Endodermal cell (in vitro differentiated cells): ENCODE data around the gene POR. TPM values are rescaled to one million over a fixed set of nuclear protein-coding genes. Genes with fewer than 3 reads are reported as not detected.

Experiments used
- DNase-seq: peaks from one replicate; pipeline ENCODE4 v3.0.0-alpha.2; 2017
- H3K27ac ChIP-seq: 2 replicates; pipeline ENCODE4 v1.5.1; 2013; ENCODE audit warnings: mild to moderate bottlenecking, low read depth, low read length, moderate library complexity
- H3K27me3 ChIP-seq: 2 replicates; pipeline ENCODE4 v1.6.1; 2013; ENCODE audit warnings: mild to moderate bottlenecking, low read length, moderate library complexity; ENCODE audit not compliant: insufficient read depth, control insufficient read depth, poor library complexity, severe bottlenecking
- H3K36me3 ChIP-seq: 2 replicates; pipeline ENCODE4 v1.7.0; 2013; ENCODE audit warnings: mild to moderate bottlenecking, low read length, moderate library complexity; ENCODE audit not compliant: control insufficient read depth, insufficient read depth
- H3K4me1 ChIP-seq: one replicate; pipeline ENCODE4 v1.7.0; 2013; ENCODE audit warnings: low read length; ENCODE audit not compliant: control insufficient read depth, insufficient read depth
- H3K4me3 ChIP-seq: 2 replicates; pipeline ENCODE4 v1.5.1; 2013; ENCODE audit warnings: mild to moderate bottlenecking, low read length, moderate library complexity
- H3K9ac ChIP-seq: 2 replicates; pipeline ENCODE4 v1.6.1; 2013; ENCODE audit warnings: mild to moderate bottlenecking, low read length, moderate library complexity; ENCODE audit not compliant: poor library complexity, severe bottlenecking; ENCODE audit errors: extremely low read depth
- H3K9me3 ChIP-seq: 2 replicates; pipeline ENCODE4 v1.6.1; 2013; ENCODE audit warnings: mild to moderate bottlenecking, low read length, moderate library complexity; ENCODE audit not compliant: control insufficient read depth
- H3K27ac Mint-ChIP-seq: 2 replicates; pipeline ENCODE4 v1.8.0; 2020; ENCODE audit warnings: mixed read lengths
- H3K27me3 Mint-ChIP-seq: 2 replicates; pipeline ENCODE4 v1.8.0; 2021; ENCODE audit warnings: mild to moderate bottlenecking, mixed read lengths; ENCODE audit not compliant: insufficient read depth
- H3K36me3 Mint-ChIP-seq: 2 replicates; pipeline ENCODE4 v1.8.0; 2020; ENCODE audit warnings: low read depth, mixed read lengths
- H3K4me1 Mint-ChIP-seq: 2 replicates; pipeline ENCODE4 v1.8.0; 2020; ENCODE audit warnings: mixed read lengths
- H3K4me3 Mint-ChIP-seq: 2 replicates; pipeline ENCODE4 v1.8.0; 2020; ENCODE audit warnings: mild to moderate bottlenecking, moderate library complexity, mixed read lengths
- H3K9me3 Mint-ChIP-seq: 2 replicates; pipeline ENCODE4 v1.8.0; 2020; ENCODE audit warnings: mild to moderate bottlenecking, mixed read lengths
- CTCF ChIP-seq: fragments of 200-600 bp; sonication (generic); conservative IDR thresholded peaks from 2 replicates; pipeline ENCODE4 v1.5.0; 2021; ENCODE audit warnings: antibody characterized with exemption, mild to moderate bottlenecking
- WGBS, 2 experiments: methylation state at CpG; one replicate each; pipeline versions ENCODE4 v1.1.5 to v1.1.7; 2013; ENCODE audit warnings: missing lambda C conversion rate in 2 of 2, mixed read lengths in 1 of 2; ENCODE audit not compliant: insufficient coverage in 1 of 2, insufficient read length in 1 of 2; 5-methylcytosine and 5-hydroxymethylcytosine counted together
- total RNA-seq, 2 donors: library from RNA; stranded (reverse); fragmentation: NEBNext Ultra II Directional in 1 of 2; extraction: Animal tissue kit (Norgen Biotek cat#: 25700) in 1 of 2; gene quantifications; 2 replicates in 1 of 2; 3 replicates in 1 of 2; pipeline ENCODE4 v1.2.1, GENCODE V29; 2021

POR gene
- total RNA-seq, 2 donors from 2014 or later = 85.2 to 92.9 TPM

GRCh38 chr7:75920431-75921161 is 5.6 kb downstream of the POR start:
- Histone ChIP-seq H3K27ac (no peak overlapping the region), H3K27me3 (no peaks in the 10 kb centered on the region), H3K36me3 (peaks cover 11% of the 10 kb centered on the region), H3K4me1 (no peaks in the 10 kb centered on the region), H3K9me3 (no peaks in the 10 kb centered on the region), H3K9ac (no peak overlapping the region), H3K4me3 (no peak overlapping the region)
- Mint-ChIP-seq H3K9me3 (no peaks in the 10 kb centered on the region), H3K4me3 (no peak overlapping the region), H3K27me3 (no peaks in the 10 kb centered on the region), H3K27ac (no peak overlapping the region), H3K36me3 (peaks cover 16% of the 10 kb centered on the region), H3K4me1 (peaks cover 16% of the 10 kb centered on the region)
- WGBS, 2 experiments = 95% methylated on average over 18 to 19 of the region's 19 CpGs
- no peak for TF ChIP-seq CTCF
- no peak for DNase-seq

GRCh38 chr7:75921479-75921878 is 6.5 kb downstream of the POR start:
- H3K27me3 ChIP-seq = no peaks in the 10 kb centered on the region
- no peaks in the 10 kb centered on the region for H3K9me3 ChIP-seq
- peaks cover 11% of the 10 kb centered on the region for H3K36me3 ChIP-seq
- Mint-ChIP-seq H3K9me3 (no peaks in the 10 kb centered on the region), H3K36me3 (peaks cover 21% of the 10 kb centered on the region), H3K4me1 (peaks cover 8% of the 10 kb centered on the region), H3K4me3 (no peak overlapping the region), H3K27ac (no peak overlapping the region), H3K27me3 (no peaks in the 10 kb centered on the region)
- no peak overlapping the region for H3K9ac ChIP-seq
- H3K4me1 ChIP-seq = no peaks in the 10 kb centered on the region
- H3K4me3 ChIP-seq = no peak overlapping the region
- no peak for TF ChIP-seq CTCF
- no peak overlapping the region for H3K27ac ChIP-seq
- no peak for DNase-seq
- 91 to 92% methylated on average over 12 to 14 of the region's 14 CpGs for WGBS, 2 experiments

- TF ChIP-seq CTCF = no peak
- no peak overlapping the region for H3K27ac Mint-ChIP-seq
These were observed 8.1 kb downstream of the POR start for GRCh38 chr7:75922966-75923603.

More at GRCh38 chr7:75922966-75923603, 8.1 kb downstream of the POR start:
- H3K27me3 Mint-ChIP-seq = no peaks in the 10 kb centered on the region
- no peaks in the 10 kb centered on the region for H3K4me1 ChIP-seq
- no peak overlapping the region for H3K4me3 Mint-ChIP-seq
- H3K9ac ChIP-seq = no peak overlapping the region
- H3K9me3 Mint-ChIP-seq = no peaks in the 10 kb centered on the region
- no peaks in the 10 kb centered on the region for H3K27me3 ChIP-seq
- peaks cover 11% of the 10 kb centered on the region for H3K36me3 ChIP-seq
- no peak overlapping the region for H3K27ac ChIP-seq
- H3K36me3 Mint-ChIP-seq = peaks cover 21% of the 10 kb centered on the region
- WGBS, 2 experiments = 90 to 97% methylated on average over 8 to 9 of the region's 9 CpGs
- H3K4me1 Mint-ChIP-seq = peaks cover 6% of the 10 kb centered on the region
- H3K4me3 ChIP-seq = no peak overlapping the region
- H3K9me3 ChIP-seq = no peaks in the 10 kb centered on the region
- DNase-seq = no peak
